PC-3 (cell line): Measurements from ENCODE around the gene CD101.

Experiments used
- EZH2 ChIP-seq: fragments of 300-600 bp; sonication (generic); IDR thresholded peaks from one replicate; pipeline ENCODE4 v1.6.1; 2017; ENCODE audit warnings: antibody characterized with exemption, mild to moderate bottlenecking, low read length; ENCODE audit not compliant: unreplicated experiment
- EZH2phosphoT487 ChIP-seq: fragments of 300-600 bp; sonication (generic); IDR thresholded peaks from 2 replicates; pipeline ENCODE4 v1.6.1; 2018; ENCODE audit warnings: mild to moderate bottlenecking, antibody characterized with exemption, low read length, borderline replicate concordance
- TF ChIP-seq, protein P1 (sequence below): fragments of 300-600 bp; sonication (generic); conservative IDR thresholded peaks from 2 replicates; pipeline ENCODE4 v1.5.1; 2017; ENCODE audit warnings: antibody characterized with exemption, low read depth, mild to moderate bottlenecking, low read length

DNA sequence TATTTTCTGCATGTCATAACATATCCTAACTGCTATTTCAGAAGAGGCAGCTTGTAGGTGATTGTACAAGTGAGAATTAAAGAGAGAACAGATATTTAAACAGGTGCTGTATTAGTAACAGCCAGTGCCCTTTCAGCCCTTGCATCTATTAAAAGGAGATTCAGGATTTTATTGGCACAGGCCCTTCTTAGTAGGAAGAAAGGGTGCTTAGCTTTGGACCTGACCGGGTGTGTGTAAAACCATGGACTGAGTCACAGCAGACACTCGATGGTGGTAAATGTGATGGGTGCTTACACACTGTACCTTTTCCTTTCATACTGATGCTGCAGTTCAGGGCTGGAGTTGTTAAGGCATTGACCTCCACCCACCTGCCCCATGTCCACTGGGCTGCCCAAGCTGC is 12.7 kb upstream of the CD101 start:
- TF ChIP-seq, protein P1, sequence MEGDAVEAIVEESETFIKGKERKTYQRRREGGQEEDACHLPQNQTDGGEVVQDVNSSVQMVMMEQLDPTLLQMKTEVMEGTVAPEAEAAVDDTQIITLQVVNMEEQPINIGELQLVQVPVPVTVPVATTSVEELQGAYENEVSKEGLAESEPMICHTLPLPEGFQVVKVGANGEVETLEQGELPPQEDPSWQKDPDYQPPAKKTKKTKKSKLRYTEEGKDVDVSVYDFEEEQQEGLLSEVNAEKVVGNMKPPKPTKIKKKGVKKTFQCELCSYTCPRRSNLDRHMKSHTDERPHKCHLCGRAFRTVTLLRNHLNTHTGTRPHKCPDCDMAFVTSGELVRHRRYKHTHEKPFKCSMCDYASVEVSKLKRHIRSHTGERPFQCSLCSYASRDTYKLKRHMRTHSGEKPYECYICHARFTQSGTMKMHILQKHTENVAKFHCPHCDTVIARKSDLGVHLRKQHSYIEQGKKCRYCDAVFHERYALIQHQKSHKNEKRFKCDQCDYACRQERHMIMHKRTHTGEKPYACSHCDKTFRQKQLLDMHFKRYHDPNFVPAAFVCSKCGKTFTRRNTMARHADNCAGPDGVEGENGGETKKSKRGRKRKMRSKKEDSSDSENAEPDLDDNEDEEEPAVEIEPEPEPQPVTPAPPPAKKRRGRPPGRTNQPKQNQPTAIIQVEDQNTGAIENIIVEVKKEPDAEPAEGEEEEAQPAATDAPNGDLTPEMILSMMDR = no peak
- TF ChIP-seq EZH2phosphoT487 (no peak), EZH2 (no peak)
